ENCODE results near the gene LIPI. TPM values are rescaled to one million over a fixed set of nuclear protein-coding genes. Genes with fewer than 3 reads are reported as not detected.
"Not testable (repeated sequence)": the region's sequence is repeated elsewhere in the genome, so short reads cannot be mapped to it uniquely, and the experiment has no call there.

LIPI gene
- polyA plus RNA-seq, 1 donor = 0.19 TPM

DNA sequence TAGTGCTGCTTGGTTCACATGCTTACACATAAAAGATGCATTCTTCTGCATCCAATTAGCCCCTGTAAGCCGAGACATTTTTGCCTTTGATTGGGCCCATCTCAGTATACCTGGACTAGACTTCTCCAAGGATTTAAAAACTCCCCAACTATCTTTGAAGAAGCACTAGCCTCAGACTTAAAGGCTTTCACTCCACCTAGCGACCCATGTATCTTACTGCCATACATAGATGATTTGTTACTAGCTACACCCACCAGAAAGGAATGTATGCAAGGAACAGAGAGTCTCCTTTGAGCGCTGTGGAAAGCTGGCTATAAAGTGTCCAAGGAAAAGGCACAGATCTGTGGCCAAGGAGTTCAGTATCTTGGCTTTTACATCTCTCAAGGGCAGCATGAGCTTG lies 91.7 kb downstream of the LIPI start:
- DNase-seq (ENCODE audit: low read depth) = no peak

- no peak for DNase-seq (ENCODE audit: low read depth)
These were observed 94.7 kb downstream of the LIPI start for GRCh38 chr21:14116080-14116481.

- DNase-seq (ENCODE audit: low read depth) = no peak
These were observed 95.1 kb downstream of the LIPI start for GRCh38 chr21:14115646-14116045.

- no peak for DNase-seq (ENCODE audit: low read depth)
These were observed 96.5 kb downstream of the LIPI start for GRCh38 chr21:14114251-14114650.

GRCh38 chr21:14104564-14104963 lies 106.2 kb downstream of the LIPI start:
- not testable (repeated sequence) for DNase-seq (ENCODE audit: low read depth)

DNA sequence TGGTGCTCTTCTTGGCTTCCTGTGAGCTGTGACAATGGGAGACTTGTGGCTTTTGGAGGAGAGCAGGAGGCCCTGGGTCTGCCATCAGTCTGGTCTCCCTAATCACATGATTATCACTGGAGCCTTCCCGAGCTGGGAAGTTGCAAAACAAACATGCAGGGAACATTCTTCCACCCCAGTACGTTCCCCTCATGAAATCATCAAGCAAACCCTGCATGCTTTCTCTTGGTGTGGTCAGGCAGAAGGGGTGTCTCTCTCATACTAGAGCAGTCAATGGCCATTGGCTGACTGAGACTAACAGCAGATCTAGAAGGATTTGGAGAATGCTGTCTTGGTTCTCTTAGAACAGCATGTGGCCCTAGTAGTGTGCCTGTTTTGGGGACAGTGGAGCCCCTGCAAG lies 111.2 kb downstream of the LIPI start:
- no peak for DNase-seq (ENCODE audit: low read depth)

GRCh38 chr21:14097881-14098499 lies 112.8 kb downstream of the LIPI start:
- DNase-seq (ENCODE audit: low read depth) = no peak

GRCh38 chr21:14096577-14096976 lies 114.2 kb downstream of the LIPI start:
- no peak for DNase-seq (ENCODE audit: low read depth)

- DNase-seq (ENCODE audit: low read depth) = no peak
These were observed 114.6 kb downstream of the LIPI start for GRCh38 chr21:14096172-14096571.

- no peak for DNase-seq (ENCODE audit: low read depth)
These were observed 115.7 kb downstream of the LIPI start for GRCh38 chr21:14095056-14095455.

DNA sequence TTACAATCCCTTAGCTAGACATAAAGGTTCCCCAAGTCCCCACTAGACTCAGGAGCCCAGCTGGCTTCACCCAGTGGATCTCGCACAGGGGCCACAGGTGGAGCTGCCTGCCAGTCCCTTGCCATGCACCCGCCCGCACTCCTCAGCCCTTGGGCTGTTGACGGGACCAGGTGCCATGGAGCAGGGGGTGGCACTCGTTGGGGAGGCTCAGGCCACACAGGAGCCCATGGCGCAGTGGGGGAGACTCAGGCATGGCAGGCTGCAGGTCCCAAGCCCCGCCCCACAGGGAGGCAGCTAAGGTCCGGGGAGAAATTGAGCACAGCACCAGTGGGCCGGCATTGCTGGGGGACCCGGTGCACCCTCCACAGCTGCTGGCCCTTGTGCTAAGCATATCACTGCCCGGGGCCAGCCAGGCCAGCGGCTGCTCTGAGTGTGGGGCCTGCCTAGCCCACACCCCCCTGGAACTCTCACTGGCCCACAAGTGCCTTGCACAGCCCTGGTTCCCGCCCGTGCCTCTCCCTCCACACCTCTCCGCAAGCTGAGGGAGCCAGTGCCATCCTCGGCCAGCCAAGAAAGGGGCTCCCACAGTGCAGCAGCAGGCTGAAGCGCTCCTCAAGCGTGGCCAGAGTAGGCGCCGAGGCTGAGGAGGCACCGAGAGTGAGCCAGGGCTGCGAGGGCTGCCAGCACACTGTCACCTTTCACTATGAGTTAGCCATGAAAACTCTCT lies 117.8 kb downstream of the LIPI start:
- no peak for DNase-seq (ENCODE audit: low read depth)

- not testable (repeated sequence) for DNase-seq (ENCODE audit: low read depth)
These were observed 120.6 kb downstream of the LIPI start for GRCh38 chr21:14090184-14090583.

DNA sequence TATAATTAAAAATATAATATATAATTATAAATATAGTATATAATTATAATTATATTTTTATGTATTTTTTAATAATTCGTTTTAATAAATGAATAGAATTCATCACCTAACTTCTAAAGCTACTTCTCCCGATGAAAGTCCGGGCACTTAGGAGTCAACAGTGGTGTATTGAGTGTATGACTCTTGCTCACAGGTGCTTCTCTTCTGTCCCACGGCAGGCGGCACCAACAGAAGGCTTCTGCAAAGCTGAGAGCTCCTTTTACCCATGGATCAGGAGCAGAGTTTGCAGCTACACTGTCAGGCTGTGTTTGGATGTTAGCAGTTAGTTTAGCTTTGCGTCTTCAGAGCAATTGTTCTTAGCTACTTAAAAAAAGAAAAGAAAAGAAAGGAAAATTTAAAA lies 122.4 kb downstream of the LIPI start:
- no peak for DNase-seq (ENCODE audit: low read depth)

- no peak for DNase-seq (ENCODE audit: low read depth)
These were observed 124.2 kb downstream of the LIPI start for GRCh38 chr21:14086553-14086952.

- DNase-seq (ENCODE audit: low read depth) = no peak
These were observed 126.1 kb downstream of the LIPI start for GRCh38 chr21:14084701-14085100.

- DNase-seq (ENCODE audit: low read depth) = no peak
These were observed 126.7 kb downstream of the LIPI start for GRCh38 chr21:14084068-14084501.

GRCh38 chr21:14080764-14081096 lies 130.0 kb downstream of the LIPI start:
- DNase-seq (ENCODE audit: low read depth) = no peak

- DNase-seq (ENCODE audit: low read depth) = no peak
These were observed 130.6 kb downstream of the LIPI start for GRCh38 chr21:14080040-14080763.

GRCh38 chr21:14078746-14079375 lies 131.9 kb downstream of the LIPI start:
- DNase-seq (ENCODE audit: low read depth) = no peak

- no peak for DNase-seq (ENCODE audit: low read depth)
These were observed 134.5 kb downstream of the LIPI start for GRCh38 chr21:14076143-14076806.

DNA sequence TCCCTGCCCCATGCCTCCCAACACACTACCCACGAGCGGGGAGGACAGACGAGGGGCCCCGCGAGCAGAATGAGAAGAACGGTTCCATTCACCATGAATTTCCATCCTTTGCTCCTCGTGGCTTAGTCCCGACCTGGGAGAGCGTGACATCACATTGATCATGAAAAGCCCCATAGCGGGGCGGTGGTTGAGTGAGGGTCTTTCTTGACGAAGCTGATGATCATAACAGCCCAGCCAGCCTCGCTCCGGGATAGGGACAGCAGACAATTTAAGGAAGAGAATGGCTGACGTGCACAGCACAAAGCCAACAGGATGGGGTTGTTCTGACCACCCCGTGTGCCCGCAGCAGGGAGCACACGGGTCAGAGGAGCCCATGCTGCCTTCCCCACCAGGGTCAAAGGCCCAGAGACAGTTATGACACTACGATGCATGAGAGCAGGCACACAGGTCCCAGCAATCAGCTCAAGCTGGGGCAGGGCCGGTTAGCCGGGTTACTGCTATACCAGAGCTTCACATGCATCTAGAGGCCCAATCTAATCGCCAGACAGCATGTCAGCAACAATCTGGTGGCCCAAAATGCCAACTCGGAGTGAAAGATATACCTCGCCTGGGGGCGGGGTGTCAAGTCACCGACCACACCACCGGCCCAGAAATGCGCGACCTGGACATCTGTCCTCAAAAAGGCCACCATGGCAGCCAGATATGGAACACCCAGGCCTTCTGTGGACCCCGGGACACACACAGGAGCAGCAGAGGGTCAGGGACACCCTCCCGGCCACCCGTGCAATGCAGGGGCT lies 135.2 kb downstream of the LIPI start:
- DNase-seq (ENCODE audit: low read depth) = no peak
